Renal cortex interstitium (tissue), 11 donors: ENCODE results near the gene TMEM150B. TPM values are rescaled to one million over a fixed set of nuclear protein-coding genes. Genes with fewer than 3 reads are reported as not detected.
"Not testable (repeated sequence)": the region's sequence is repeated elsewhere in the genome, so short reads cannot be mapped to it uniquely, and the experiment has no call there.

Experiments
- DNase-seq, 11 donors: peaks; one replicate each; pipeline ENCODE4 v3.0.0-alpha.2; 2013; ENCODE audit warnings: low read depth in 9 of 11, low spot score in 4 of 11; ENCODE audit errors: extremely low read depth in 1 of 11
- polyA plus RNA-seq, 3 donors: library from polyadenylated mRNA; unstranded; fragments of 120-200 nt; gene quantifications; one replicate each; pipeline ENCODE4 v1.2.1, GENCODE V29; 2013; ENCODE audit not compliant: insufficient read length in 3 of 3

The TMEM150B gene
- polyA plus RNA-seq, 3 donors, result 0.72 to 2.1 (median 0.90) TPM

DNA sequence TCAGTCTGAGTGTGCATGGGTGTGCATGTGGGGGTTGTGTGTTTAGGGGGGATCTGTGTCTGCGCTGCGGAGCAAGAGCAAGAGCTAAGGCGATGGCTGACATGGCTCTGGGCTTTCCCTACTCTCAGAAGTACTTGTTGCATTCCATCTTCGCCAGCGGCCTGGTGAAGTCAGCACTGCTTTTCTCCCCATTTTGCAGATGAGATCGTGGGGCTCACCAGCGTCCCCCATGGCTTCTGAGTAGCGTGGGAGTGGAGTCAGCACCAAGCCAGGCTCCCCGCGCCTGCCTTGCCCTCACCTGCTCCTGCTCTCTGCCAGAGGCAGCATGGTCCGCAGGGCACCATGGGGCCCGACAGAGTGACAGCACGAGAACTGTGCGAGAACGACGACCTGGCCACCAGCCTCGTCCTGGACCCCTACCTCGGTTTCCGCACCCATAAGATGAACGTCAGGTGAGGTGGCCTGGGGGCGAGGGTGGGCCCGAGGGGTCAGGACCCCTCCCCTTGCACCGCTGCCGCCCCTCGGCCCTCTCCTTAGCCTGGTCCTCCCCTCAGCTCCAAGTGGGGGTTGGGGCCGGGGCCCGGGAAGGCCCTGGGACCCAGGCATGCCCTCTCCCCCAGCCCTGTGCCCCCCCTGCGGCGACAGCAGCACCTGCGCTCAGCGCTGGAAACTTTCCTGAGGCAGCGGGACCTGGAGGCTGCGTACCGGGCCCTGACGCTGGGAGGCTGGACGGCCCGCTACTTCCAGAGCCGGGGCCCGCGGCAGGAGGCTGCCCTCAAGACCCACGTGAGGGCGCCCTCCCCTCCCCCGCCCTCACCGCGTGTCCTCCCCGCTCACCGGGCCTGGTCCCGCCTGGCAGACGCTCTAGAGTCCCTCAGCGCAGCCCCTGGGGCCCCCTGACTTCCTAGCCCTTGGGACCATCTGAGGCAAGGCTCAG, 16.7 kb upstream of the TMEM150B start:
- no peak for DNase-seq

DNA sequence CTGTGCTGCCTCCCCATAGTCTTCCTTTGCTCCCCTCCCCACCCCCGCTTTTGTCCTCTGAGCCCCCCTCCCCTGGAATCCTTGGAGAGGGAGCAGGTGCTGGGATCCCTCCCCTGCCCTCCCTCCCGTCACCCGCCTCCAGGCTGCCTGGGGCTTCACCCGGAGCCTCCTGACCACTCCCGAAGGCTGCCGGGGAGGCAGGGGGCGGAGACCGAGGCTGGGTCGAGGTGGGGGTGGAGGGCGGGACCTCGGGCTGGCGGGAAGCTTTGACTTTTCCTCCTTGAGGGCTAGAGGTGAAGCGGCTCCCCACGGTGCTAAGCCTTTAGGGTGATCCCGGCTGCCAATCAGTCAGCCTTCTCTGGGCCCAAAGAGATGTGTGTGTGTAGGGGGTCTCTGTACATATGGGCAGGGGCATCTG, 16.0 kb upstream of the TMEM150B start:
- DNase-seq, result peak in 6 of 11 donors; percentile 45 to 74 (median 60)

GRCh38 chr19:55340784-55341147, 15.6 kb upstream of the TMEM150B start:
- peak in 1 of 11 donors; percentile 37 for DNase-seq

- no peak for DNase-seq
These were observed 15.0 kb upstream of the TMEM150B start for GRCh38 chr19:55339889-55340783.

GRCh38 chr19:55339105-55339888, 14.2 kb upstream of the TMEM150B start, which contains the start of gene KMT5C:
Gene KMT5C (plus strand): TSS chr19:55339876. CDS start chr19:55341937, 2,061 bp downstream.
- DNase-seq, result peak; percentile 100

- DNase-seq, result no peak
These were observed 11.0 kb upstream of the TMEM150B start for GRCh38 chr19:55336101-55336500.

- peak in 1 of 11 donors; percentile 60 for DNase-seq
These were observed 8.7 kb upstream of the TMEM150B start for GRCh38 chr19:55333870-55334269.

DNA sequence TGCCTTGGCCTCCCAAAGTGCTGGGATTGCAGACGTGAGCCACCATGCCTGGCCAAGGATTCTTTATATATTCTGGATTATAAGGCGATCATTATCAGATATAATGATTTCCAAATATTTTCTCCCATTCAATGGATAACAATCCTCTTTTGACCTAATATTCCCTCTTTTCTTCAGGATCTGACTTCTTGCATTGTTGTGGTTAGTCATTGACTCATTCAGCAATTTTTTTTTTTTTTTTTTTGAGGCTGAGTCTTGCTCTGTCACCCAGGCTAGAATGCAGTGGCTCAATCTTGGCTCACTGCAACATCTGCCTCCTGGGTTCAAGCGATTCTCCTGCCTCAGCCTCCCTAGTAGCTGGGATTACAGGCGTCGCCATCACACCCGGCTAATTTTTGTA, 4.7 kb upstream of the TMEM150B start:
- DNase-seq, result not testable (repeated sequence)

DNA sequence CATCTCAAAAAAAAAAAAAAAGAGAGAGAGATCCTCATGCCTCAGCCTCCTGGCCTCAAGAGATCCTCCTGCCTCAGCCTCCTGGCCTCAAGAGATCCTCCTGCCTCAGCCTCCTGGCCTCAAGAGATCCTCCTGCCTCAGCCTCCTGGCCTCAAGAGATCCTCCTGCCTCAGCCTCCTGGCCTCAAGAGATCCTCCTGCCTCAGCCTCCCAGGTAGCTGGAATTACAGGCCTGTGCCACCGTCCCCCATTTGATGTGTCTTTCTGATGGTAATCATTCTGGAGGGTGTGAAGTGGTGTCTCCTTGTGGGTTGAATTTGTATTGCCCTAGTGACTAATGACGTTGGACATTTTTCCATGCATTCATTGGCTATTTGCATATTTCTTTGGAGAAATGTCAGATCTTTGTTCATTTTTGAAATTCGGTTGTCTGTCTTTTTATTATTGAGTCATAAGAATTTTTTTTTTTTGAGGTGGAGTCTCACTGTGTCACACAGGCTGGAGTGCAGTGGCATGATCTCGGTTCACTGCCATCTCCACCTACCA, 3.7 kb upstream of the TMEM150B start:
- DNase-seq, result not testable (repeated sequence)

- DNase-seq, result no peak
These were observed 479 bp downstream of the TMEM150B start for GRCh38 chr19:55324662-55325061.

DNA sequence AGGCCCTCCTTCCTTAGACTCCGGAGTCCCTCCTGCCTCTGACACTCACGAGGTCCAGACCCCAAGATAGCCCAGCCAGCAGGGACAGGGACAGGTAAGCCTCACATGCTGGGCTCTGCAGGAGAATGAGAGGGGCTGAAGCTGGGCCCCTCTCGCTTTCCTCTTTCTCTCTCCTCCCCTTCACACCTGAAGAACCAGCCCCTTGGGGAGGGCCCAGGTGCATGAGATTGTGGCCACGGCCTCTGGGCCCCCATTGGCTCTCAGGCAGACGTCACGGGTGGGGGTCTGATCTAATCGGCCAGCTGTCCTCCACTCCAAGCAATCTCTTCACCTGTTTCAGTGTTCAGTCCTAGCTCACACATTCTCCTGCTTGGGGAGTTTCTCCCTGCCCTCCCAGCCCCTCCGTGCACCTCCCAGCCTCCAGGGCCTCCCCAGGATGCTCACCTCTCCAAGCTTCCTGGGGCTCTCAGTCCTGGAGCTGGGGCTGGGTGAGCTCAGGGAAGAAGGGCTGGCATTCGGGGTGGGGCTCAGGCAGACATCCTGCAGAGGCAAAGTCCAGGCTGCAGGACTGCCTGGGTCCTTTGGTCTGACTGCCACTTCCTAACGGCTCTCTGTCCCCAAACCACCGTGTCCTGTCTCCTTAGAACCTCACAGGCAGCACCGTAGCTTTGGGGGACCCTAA, 2.8 kb downstream of the TMEM150B start:
- DNase-seq, result no peak

- DNase-seq, result no peak
These were observed 3.5 kb downstream of the TMEM150B start for GRCh38 chr19:55321466-55322137.

GRCh38 chr19:55320844-55321419, 4.2 kb downstream of the TMEM150B start:
- no peak for DNase-seq

DNA sequence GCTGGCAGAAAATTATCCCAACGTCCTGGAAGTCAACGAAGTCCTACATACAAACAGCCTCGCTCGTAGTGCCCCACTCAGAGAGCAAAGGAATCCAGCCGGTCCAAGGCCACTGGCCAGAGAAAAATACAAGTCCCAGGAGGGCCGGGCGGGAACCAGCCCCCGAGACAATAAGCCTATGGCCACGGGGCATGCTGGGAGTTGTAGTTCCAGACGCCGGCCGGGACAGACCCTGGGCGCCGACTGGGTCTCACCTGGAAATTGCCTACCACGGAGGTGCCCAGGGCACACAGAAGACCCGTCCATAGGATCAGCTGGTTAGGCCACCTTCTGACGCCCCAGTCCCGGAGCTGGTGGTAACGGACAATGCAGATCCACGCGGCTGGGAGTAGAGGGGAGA, 5.4 kb downstream of the TMEM150B start:
- peak in 3 of 11 donors; percentile 49 to 56 (median 52) for DNase-seq

DNA sequence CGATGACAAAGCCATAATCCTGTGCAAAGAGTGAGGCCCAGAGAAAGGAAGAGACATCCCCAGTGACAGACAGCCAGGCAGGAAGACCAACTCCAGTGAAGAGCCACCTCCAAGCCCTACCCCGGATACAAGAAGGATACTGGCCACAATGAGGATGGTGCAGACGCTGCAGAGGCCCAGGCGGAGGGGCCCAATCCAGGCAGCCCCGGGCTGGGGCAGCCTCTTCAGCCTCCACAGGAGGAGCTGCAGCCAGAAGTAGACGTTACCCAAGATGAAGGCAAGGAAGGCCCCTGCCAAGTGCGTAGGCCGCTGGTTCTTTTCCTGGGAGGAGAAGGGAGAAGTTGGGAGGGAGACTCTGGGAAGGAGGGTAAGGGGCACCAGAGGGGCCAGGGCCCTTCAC, 8.5 kb downstream of the TMEM150B start:
- no peak for DNase-seq

DNA sequence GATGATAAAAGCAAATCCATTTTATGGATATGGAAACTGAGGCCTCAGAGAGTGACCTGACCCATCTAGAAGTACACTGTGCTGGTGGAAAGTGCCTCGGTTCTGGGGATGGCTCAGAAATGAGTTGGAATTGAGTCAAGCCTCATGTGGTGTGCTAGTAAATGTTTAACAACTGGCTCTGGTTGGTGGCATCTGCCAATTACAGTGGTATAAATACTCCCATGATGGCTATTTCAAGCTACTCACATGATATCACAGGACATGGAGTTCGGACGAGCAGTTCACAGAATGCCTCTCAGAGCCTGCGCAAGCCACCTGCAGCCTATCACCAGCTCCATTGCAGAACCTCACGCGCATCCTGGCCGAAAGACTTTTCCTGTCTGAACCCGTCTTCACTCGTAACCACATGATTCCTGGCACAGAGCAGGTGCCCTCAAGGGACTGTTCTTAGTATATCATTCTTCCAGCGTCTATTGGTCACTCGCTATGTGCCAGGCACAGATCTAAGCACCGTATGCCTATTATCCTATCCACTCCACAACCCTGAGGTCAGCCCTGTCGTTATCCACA, 9.1 kb downstream of the TMEM150B start:
- DNase-seq, result no peak

- no peak for DNase-seq
These were observed 10.7 kb downstream of the TMEM150B start for GRCh38 chr19:55314396-55314795.
